ENCODE results near the gene ZCCHC3. TPM values are rescaled to one million over a fixed set of nuclear protein-coding genes. Genes with fewer than 3 reads are reported as not detected.

The ZCCHC3 gene
- total RNA-seq, 2 donors from 2014 or later: 16.3 to 27.0 TPM

DNA sequence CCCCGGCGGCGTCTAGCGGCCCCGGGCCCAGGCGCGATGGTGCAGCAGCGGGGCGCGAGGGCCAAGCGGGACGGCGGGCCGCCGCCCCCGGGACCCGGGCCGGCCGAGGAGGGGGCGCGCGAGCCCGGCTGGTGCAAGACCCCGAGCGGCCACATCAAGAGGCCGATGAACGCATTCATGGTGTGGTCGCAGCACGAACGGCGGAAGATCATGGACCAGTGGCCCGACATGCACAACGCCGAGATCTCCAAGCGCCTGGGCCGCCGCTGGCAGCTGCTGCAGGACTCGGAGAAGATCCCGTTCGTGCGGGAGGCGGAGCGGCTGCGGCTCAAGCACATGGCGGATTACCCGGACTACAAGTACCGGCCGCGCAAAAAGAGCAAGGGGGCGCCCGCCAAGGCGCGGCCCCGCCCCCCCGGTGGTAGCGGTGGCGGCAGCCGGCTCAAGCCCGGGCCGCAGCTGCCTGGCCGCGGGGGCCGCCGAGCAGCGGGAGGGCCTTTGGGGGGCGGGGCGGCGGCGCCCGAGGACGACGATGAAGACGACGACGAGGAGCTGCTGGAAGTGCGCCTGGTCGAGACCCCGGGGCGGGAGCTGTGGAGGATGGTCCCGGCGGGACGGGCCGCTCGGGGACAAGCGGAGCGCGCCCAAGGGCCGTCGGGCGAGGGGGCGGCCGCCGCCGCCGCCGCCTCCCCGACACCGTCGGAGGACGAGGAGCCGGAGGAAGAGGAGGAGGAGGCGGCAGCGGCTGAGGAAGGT is 28.7 kb downstream of the ZCCHC3 start:
- DNase-seq (ENCODE audit: low spot score): peak; percentile 64
- Histone ChIP-seq H3K9me3 (no peaks in the 10 kb centered on the region), H3K27ac (peak overlapping the region; percentile 93 to 97), H3K36me3 (no peaks in the 10 kb centered on the region), H3K27me3 (replicated peaks; ENCODE audit: insufficient read depth) (no peaks in the 10 kb centered on the region), H3K4me1 (replicated peaks) (peaks cover 4% of the 10 kb centered on the region), H3K4me3 (peak overlapping the region; percentile 69 to 76)
- intact Hi-C loops (cut with DNase I): loop anchor here (2.0 kb wide), 1 partner anchor 29 kb away; the partner anchor contains the start of gene ZCCHC3
- TF ChIP-seq POLR2A (IDR thresholded peaks at IDR 0.05) (no peak), POLR2AphosphoS5 (IDR thresholded peaks at IDR 0.05) (no peak)
- TF ChIP-seq, protein P1, sequence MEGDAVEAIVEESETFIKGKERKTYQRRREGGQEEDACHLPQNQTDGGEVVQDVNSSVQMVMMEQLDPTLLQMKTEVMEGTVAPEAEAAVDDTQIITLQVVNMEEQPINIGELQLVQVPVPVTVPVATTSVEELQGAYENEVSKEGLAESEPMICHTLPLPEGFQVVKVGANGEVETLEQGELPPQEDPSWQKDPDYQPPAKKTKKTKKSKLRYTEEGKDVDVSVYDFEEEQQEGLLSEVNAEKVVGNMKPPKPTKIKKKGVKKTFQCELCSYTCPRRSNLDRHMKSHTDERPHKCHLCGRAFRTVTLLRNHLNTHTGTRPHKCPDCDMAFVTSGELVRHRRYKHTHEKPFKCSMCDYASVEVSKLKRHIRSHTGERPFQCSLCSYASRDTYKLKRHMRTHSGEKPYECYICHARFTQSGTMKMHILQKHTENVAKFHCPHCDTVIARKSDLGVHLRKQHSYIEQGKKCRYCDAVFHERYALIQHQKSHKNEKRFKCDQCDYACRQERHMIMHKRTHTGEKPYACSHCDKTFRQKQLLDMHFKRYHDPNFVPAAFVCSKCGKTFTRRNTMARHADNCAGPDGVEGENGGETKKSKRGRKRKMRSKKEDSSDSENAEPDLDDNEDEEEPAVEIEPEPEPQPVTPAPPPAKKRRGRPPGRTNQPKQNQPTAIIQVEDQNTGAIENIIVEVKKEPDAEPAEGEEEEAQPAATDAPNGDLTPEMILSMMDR (IDR thresholded peaks at IDR 0.05): no peak
- WGBS: 1% methylated on average over 88 of the region's 103 CpGs

DNA sequence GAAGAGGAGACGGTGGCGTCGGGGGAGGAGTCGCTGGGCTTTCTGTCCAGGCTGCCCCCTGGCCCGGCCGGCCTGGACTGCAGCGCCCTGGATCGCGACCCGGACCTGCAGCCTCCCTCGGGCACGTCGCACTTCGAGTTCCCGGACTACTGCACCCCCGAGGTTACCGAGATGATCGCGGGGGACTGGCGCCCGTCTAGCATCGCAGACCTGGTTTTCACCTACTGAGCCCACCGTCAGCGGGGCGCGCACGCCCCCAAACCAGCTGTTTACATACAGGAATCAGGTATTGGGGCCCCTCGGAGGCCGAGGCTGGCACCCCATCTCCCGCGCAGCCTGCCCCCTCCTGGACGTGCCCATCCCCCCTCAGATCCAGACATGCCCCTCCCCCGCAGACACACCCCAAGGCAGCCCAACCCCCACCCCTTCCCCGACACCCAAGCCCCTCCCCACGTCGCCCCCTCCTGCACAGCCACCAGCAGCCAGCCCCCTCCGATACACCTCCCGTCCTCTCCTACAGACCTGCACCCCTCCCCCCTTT is 29.3 kb downstream of the ZCCHC3 start:
- intact Hi-C loops (cut with DNase I): no loop called here
- H3K4me1 ChIP-seq (replicated peaks): peaks cover 4% of the 10 kb centered on the region
- TF ChIP-seq POLR2A (IDR thresholded peaks at IDR 0.05) (no peak), POLR2AphosphoS5 (IDR thresholded peaks at IDR 0.05) (no peak)
- TF ChIP-seq, protein P1 (IDR thresholded peaks at IDR 0.05): no peak
- peak overlapping the region; percentile 93 to 97 for H3K27ac ChIP-seq
- no peaks in the 10 kb centered on the region for H3K27me3 ChIP-seq (replicated peaks; ENCODE audit: insufficient read depth)
- peak; percentile 23 for DNase-seq (ENCODE audit: low spot score)
- peak overlapping the region; percentile 69 to 76 for H3K4me3 ChIP-seq
- H3K9me3 ChIP-seq: no peaks in the 10 kb centered on the region
- H3K36me3 ChIP-seq: no peaks in the 10 kb centered on the region
- WGBS: under 1% methylated on average over 35 of the region's 38 CpGs

DNA sequence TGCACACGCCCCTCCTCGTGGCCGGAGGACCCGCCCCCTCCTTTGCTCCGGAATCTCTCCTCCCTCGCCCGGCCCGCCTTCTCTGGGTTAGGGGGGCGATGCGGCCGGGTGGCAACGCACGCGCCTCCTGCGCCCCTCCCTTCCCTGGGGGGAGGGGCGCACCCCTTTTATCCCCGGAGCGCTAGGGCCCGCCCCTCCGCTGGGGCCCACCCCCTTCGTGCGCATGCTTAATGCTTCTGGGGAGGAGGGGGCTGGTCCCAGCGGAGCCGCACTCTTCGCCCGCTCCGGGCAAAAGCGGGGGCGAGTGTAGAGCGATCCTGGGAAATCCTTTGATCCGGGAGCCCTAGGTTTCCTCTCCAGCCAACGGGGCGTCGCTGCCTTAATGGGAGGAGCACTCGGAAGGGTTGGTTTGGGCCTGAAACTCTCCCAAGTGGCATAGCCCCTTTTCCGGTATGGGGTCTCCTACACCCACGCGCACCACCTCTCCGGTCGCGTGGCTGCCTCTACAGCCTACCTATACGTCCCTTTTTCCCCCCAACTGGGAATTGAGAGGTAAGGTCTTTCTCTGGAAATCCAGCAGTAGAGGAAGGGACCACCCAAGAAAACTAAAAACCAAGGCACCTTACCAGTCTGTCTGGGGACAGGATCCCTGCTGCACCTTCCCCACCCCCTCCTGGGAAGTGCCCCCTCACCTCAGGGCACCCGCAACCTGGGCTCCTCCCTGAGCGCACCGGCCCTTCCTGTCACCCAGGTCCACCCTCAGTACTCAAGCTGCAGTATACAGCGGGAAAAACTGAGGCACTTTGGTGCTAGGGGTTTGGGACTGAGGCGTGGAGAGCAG is 30.0 kb downstream of the ZCCHC3 start:
- TF ChIP-seq, protein P1 (IDR thresholded peaks at IDR 0.05): no peak
- TF ChIP-seq POLR2AphosphoS5 (IDR thresholded peaks at IDR 0.05) (peak; percentile 90), POLR2A (IDR thresholded peaks at IDR 0.05) (peak; percentile 63)
- Histone ChIP-seq H3K27ac (peak overlapping the region; percentile 93 to 97), H3K4me3 (peak overlapping the region; percentile 69 to 76), H3K4me1 (replicated peaks) (peaks cover 4% of the 10 kb centered on the region), H3K9me3 (no peaks in the 10 kb centered on the region), H3K36me3 (no peaks in the 10 kb centered on the region), H3K27me3 (replicated peaks; ENCODE audit: insufficient read depth) (no peaks in the 10 kb centered on the region)
- WGBS: 3% methylated on average over 46 of the region's 47 CpGs
- DNase-seq (ENCODE audit: low spot score): peak; percentile 85
- intact Hi-C loops (cut with DNase I): no loop called here

DNA sequence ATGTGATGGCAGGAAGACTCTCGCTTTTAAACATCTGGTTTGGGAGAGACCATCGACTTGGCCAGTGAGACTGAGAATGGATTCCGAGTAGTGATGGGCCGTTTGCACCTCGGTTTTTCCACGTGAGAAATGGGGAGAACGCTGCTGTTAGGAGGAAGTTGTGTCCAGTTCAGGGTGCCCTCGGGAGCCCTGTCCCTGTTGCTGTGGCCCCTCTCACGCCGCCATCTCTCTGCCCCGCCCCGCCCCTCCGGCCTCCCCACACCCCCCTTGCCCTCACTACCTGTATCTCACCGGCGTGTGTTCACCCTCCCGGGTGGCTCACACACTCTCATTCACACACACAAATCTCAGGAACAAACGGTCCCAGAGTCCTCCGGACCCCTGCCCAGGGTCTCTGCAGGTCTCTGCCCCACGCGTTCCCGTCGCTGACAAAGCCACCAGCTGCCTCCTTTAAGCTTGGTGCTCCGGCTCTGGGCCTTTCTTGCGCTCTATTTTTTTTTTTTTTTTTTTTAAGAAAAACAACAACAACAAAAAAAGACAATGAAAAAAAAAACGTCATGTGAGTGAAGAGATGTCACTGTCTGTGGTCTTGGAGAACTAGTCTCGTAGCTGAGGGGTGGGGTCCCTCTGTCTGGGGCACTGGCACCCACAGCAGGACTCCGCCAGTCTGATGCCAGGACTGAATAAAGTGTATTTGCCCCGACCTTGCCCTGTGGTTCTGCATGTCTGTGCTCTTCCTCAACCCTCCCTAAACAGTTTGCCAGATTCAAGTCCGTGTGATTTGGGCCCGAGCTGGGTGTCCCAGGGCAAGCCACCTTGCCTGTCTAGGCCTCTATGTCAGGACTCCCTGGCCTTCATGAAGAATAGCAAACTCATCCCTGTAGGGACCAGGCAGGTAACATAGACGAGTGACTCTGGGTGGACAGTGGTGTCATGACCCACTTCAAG is 30.9 kb downstream of the ZCCHC3 start:
- H3K4me1 ChIP-seq (replicated peaks): peaks cover 4% of the 10 kb centered on the region
- H3K27ac ChIP-seq: peak overlapping the region; percentile 93 to 97
- H3K27me3 ChIP-seq (replicated peaks; ENCODE audit: insufficient read depth): no peaks in the 10 kb centered on the region
- no peaks in the 10 kb centered on the region for H3K9me3 ChIP-seq
- H3K4me3 ChIP-seq: peak overlapping the region; percentile 69 to 76
- no peaks in the 10 kb centered on the region for H3K36me3 ChIP-seq
- no peak for DNase-seq (ENCODE audit: low spot score)
- WGBS: 27% methylated on average over 31 of the region's 31 CpGs
- TF ChIP-seq, protein P1 (IDR thresholded peaks at IDR 0.05): no peak
- TF ChIP-seq POLR2A (IDR thresholded peaks at IDR 0.05): no peak
- TF ChIP-seq POLR2AphosphoS5 (IDR thresholded peaks at IDR 0.05): no peak
- intact Hi-C loops (cut with DNase I): no loop called here
